ENCODE measurements around the gene RASA4B.
"Not testable (repeated sequence)": the region's sequence is repeated elsewhere in the genome, so short reads cannot be mapped to it uniquely, and the experiment has no call there.

DNA sequence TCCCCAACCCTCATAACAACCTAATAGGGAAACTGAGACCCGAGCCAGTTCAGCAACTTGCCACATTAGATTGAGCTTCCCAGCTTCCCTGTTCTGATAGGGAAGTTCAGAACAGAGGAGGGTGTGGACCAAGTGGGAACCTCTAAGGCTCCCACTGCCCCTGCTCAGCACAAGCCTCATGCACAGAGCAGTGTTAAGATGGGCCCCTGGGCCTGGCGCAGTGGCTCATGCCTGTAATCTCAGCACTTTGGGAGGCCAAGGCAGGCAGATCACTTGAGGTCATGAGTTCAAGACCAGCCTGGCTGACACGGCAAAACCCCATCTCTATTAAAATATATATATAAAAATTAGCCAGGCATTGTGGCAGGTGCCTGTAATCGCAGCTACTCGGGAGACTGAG lies 20.3 kb downstream of the RASA4B start:
- TF ChIP-seq, protein P1, sequence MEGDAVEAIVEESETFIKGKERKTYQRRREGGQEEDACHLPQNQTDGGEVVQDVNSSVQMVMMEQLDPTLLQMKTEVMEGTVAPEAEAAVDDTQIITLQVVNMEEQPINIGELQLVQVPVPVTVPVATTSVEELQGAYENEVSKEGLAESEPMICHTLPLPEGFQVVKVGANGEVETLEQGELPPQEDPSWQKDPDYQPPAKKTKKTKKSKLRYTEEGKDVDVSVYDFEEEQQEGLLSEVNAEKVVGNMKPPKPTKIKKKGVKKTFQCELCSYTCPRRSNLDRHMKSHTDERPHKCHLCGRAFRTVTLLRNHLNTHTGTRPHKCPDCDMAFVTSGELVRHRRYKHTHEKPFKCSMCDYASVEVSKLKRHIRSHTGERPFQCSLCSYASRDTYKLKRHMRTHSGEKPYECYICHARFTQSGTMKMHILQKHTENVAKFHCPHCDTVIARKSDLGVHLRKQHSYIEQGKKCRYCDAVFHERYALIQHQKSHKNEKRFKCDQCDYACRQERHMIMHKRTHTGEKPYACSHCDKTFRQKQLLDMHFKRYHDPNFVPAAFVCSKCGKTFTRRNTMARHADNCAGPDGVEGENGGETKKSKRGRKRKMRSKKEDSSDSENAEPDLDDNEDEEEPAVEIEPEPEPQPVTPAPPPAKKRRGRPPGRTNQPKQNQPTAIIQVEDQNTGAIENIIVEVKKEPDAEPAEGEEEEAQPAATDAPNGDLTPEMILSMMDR (IDR thresholded peaks at IDR 0.05; ENCODE audit: poor library complexity), result not testable (repeated sequence)
- not testable (repeated sequence) for TF ChIP-seq EZH2 (IDR thresholded peaks at IDR 0.05; ENCODE audit: borderline replicate concordance); EZH2phosphoT487 (IDR thresholded peaks at IDR 0.05; ENCODE audit: low read depth, severe bottlenecking, unreplicated experiment)
